Measurements from ENCODE around the gene OLFML2A.
A peak's percentile ranks its signal among the peaks of the same experiment; 100 is the strongest.
"Not testable (repeated sequence)": the region's sequence is repeated elsewhere in the genome, so short reads cannot be mapped to it uniquely, and the experiment has no call there.

Gene OLFML2A

DNA sequence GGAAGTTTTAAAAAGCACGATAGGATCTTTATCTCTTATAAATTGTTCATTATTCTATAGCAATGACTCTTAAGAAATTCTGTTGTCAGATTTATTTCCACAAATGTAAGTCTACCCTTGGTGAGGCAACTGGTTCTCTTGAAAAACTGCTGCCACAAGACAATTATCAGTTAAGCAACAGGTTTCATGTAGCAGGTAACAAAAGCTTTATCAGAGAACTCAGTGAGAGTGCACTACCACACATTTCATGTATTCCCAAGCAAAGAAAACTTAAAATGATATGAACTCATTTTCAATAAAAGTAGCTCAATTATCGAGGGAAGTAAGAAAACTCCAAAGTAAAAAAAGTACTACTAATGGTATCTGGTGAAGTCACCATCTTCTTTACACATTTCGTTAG, 15.2 kb upstream of the OLFML2A start:
- no peak for DNase-seq

DNA sequence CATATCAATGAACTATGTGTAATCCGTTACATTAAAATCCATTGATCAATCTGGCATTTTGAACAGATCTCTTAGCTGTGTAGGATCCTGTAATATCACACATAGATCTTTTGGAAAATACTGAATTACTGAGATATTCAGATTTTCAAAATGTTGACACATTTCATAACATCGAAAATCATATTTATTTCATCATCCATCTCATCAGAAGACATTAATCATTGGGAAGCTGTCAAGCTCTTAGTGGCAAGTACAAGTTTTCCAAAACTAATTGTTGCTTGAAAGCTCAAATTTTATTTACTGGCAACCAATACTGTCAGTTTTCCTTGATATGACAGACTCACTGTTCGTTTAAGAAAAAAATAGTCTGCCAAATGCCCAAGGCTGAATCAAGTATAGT, 14.3 kb upstream of the OLFML2A start:
- no peak for DNase-seq

DNA sequence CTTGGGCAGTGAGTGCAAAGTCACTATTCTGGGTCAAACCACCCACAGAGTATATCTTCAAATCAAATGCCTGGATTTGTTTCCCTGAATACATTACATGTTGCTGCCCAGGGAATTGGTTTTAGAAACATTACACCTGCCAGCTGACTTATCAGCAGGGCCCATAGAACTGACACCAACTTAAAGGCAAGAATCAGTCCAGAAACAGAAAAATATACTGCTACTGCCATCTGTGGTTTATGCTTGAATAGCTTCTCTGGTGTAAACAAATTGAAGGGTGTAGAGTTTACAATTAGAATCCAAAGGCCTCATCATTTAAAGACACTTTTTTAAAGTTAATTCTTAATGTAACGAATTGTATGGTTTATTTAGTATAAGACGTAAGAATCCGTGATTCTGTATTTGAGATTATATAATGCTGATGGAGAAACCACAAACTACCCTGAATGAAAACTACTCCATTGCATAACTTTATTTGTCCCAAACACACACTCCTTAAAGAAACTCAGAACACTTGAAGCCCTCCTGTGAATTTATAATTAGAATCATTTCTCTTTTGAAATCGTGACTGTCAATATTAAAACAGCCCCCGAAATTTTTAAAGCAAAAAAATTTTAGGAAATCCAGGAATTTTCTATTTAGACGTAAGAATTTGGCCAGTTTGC, 12.0 kb upstream of the OLFML2A start:
- DNase-seq: peak; percentile 37

DNA sequence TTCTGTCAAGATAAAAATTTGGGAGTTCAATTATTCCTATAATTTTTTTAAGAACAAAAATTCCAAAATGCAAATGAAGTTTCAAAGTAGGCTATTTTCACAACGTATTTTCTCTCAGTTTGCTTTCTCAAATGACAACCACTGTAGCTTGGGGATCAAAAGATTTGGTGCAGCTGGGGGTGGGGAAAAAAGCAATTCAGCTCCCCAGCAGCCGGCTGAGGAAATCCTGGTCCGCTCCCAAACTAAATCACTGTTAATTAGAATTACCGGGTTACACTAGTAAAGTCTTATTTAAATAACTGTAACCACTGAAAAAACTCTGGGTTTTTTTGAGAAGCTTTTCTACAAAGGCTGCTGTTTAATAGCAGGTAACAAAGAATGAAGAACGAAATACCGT, 11.5 kb upstream of the OLFML2A start:
- no peak for DNase-seq

DNA sequence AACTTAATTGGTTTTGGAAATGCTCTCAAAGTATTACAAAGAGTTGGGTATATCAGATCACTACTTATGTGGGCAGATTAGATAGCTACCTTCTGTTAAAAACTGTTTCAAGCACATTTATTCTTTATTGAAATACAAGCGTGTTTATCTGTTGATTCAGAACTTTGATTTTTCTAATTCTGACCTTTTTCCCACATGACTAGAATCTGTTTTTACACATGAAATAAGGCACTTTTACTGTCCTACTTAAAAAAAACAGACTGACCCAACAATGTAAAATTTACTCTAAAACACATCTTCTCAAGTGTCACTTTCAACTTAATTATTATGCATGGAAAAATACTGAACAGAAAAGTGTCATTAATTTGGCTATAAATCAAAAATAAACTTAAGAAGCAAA, 10.6 kb upstream of the OLFML2A start:
- no peak for DNase-seq

DNA sequence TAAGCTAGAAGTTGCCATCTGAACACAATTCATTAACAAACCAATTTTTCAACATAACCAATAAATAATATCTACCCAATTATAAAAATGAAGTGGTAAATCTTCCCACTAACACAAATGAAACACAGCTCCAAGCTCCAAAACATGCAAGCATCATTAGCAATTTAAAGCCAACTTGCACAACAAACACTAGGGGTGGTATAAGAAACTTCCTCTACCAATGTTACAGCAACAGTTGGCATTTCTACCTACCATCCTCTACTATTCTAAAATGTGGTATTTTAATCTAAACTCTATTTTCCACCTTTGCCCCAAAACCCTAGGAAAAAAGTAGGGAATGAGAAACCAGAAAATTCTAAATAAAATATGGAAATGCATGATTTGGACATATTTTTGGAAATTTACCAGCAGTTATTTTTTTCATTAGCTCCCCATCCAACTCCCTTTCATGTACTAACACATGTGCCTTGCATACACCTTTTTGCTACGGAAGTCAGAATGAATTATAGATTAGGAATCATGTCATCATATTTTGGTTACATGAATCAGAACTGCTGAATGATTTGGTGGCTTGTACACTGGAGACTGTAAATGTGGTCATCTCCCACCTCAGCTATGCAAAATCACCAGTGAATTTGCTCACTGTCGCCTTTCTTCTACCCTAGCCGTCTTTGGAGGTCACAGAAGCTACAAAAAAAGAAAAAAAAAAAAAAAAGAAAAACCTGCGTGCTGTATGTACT, 9.9 kb upstream of the OLFML2A start:
- DNase-seq: no peak

DNA sequence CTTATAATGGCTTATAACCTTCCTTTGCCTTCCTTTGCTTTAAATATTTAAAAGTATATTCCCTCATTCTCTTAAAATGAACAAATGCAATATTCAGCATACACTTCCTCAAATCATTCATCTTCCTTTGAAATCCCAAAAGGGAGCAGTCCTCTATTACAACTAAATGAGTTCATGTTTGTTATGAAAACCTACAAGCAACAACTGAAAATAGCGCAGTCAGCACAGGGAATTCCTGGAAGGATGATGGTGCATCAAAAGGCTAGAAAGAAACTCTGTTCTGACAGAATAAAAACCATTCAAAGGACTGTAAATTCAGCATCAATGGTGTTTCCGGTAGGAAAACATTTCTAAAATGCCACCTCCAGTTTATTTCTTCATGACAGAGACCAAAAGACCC, 9.1 kb upstream of the OLFML2A start:
- DNase-seq: no peak

DNA sequence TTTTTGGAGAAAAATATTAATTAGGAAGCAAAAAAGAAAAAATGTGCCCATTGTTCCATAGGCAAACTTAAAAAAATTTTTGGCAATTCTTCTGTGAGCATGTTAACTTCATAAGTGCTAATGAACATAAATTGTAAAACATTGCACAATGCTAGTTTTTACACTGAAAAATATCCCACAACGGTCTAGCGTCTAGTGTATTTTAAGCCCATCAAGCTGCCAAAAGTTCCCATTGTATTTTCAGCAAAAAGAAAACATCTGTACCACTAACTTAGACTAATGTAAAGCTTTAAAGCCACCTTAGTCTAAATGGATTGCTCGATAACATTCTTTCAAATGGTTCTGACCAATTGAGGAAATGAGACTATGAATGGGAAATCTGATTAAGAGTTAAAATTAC, 8.6 kb upstream of the OLFML2A start:
- DNase-seq: no peak

DNA sequence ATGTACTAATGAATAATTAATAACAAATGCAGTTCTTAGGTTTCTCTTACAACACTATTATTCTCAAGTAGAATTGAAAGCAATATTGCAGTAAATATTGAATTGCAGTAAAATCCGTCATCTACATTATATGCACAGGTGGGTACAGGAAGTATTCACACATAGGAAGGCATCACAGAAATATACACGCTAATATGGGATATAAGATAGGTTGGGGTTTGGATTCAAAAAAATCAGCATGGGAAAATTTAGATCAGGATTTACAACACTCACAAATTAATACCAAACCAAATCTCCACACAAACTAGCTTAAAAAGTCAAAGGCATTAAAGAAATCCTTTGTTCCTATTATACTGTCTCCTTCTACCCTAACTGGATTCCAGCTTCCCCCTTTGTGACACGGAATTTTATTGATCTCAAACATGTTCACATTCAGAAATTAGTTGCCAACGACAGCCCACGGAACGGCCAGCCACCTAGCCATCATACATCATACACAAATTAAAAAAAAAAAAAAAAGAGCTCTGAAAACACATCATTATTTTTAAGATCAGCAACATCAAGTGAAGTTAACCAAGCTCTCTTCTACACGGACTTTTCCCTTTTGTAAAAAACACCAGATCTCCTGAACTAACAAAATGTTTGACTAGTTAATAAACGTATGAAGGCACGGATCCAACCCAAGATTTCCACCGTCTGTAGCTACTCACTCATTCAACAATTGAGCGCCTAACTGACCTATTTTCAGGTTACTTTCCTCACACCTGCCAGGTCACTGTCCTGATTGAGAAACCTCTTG, 8.0 kb upstream of the OLFML2A start:
- DNase-seq: peak; percentile 29

DNA sequence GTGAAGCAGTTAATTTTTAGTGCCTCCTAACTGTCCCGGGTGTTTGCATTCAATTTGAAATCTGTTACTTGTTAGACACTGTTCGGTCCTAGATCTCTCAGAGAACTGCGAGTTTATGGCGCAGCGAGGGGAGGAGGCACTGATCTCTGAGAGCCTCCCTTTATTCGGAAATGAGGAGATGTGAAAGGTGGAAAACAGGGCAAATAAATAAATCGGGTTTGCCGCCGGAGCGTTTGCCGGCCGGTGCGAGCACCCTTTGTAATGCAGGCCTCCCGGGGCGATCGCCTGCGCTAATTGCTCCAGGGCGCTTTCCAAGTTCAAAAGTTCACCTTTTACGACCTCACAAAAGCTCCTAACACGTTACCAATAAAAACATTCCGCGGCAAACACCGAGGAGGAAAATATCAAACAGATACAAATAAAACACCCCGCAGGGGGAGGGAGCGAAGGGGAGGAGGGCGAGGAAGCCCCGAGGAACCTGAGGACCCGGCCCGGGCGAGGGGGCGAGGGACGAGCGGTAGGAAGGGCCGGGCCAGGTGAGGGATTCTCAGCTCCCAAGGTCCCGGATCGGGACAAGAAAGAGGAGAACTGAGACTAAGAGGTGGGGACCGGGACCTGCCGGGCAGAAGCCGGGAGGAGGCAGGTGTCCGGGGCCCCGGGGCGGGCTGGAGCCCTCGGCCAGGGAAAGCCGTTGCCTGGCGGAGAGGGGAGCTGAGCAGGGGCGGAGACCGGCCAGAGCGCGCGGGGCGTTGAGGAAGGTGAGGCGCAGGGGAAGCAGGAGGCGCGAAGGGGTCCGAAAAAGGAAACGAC, 7.2 kb upstream of the OLFML2A start:
- DNase-seq: peak; percentile 29

DNA sequence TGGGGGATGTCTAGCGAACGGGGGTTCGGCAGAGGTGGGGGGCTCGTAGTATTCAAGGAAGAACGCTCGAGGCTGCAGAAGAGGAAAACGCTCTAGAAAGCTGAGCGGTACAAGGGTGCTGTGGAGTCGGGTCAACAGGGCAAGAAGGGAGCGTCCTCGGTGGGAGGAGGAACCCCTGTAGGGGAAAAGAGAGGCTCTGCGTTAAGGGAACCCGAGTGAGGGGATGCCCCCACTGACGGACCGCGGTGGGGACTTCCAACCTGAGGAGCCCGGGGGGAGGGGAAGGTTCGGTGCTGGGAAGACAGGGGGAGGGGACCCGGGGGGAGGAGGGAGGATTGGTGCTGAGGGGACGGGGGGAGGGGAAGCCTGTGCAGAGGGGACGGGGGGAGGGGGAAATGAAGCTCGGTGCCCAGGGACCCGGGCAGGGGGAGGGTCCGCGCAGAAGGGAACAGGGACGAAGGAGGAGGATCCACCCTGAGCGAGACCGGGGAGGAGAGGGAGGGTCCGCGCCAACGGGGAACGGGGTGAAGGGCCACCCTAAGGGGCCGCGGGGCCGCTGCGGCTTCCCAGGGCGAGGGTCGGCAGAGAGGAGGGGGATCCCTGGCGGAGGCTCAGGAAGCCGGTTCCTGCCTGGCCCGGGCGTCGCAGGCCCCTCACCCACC, 6.4 kb upstream of the OLFML2A start:
- no peak for DNase-seq

DNA sequence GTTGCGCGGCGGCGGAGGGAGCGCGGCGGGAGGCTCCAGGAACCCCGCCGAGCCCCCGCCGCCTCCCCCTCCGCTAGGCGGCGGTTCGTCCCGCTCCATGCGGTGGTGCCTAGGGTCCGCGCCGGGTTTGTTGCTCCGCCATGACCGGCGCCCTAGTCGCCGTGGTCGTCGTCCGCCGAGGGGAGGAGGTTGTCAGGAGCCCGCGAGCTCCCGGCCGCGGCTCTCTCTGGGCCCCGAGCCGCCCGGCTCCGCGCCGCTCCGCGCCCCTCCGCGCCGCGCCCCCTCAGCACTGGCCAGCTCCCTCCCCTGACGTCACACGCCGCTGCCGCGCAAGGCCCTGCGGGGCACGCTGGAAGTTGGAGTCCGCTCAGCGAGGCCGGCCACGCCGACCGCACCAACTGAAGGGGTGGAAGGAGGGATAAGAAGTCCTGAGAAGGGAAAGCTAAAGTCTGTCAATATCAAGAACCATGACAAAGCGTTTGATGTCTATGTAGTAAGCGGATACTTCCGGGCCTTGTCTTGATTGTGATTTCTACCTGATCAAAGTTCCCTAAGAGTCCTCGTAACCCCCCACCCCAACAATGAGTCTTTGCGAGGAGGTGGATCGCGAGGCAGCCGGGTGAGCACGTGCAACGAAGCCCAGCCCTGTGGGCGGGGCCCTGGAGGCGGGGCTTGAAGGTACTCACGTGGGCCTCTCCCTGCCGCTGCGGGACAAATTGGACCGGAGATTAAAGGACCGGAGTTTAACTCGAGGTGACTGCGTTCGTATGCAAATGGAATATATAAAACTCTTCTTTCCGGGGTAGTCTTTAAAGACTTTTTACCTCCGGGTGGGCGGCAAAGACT, 5.7 kb upstream of the OLFML2A start, which contains the start of gene NR6A1:
TSS of gene NR6A1 (minus strand) at position 291 of the 846 bp plus-strand sequence.
- peak; percentile 92 for DNase-seq

DNA sequence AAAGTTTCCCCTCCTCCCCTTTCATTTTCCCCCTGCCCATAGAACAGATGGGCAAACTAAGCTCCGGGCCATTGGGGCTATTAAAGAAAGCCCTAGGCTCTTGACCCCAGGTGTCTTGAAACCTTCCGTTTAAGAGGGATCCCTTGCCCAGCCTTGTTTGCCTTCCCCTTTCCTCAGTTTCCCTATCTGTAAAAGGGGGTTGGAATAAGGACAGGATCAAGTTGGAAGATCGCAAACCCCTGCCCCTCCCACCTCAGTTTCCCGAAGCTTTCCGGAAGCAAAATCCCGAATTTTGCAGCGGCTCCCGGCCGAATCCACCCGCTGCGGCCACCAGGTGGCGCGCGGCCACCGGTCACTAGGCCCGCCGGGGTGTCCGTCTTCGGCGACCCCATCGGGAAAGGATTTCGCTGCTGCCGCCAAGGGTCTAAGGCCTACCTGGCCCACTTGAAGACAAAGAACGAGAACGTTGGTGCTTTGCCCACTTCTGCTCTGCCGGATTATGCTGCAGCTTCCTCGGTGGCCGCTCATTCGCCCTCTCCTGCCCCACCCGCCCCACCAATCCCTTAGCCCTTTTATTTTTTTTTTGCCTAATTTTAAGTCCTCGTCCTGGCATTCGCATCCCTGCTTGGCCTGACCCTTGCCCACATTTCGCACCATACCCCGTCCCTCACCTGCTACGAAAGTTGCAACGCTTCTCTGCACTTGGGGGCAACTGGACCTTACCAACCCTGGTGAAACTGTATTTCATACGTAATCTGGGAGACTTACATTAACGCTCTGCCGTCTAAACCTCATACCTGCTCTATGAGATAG, 4.9 kb upstream of the OLFML2A start:
- DNase-seq: peak; percentile 60

DNA sequence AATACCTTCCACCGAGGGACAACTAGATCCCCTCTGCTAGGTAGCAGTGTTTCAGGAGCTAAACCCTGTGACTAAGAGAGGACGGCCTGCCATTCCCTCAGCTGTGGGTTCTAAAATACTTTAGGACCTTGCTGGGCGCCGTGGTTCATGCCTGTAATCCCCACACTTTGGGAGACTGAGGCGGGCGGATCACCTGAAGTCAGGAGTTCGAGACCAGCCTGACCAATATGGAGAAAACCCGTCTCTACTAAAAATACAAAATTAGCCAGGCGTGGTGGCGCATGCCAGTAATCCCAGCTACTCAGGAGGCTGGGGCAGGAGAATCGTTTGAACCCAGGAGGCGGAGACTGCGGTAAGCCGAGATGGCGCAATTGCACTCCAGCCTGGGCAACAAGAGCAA, 4.1 kb upstream of the OLFML2A start:
- DNase-seq: not testable (repeated sequence)

DNA sequence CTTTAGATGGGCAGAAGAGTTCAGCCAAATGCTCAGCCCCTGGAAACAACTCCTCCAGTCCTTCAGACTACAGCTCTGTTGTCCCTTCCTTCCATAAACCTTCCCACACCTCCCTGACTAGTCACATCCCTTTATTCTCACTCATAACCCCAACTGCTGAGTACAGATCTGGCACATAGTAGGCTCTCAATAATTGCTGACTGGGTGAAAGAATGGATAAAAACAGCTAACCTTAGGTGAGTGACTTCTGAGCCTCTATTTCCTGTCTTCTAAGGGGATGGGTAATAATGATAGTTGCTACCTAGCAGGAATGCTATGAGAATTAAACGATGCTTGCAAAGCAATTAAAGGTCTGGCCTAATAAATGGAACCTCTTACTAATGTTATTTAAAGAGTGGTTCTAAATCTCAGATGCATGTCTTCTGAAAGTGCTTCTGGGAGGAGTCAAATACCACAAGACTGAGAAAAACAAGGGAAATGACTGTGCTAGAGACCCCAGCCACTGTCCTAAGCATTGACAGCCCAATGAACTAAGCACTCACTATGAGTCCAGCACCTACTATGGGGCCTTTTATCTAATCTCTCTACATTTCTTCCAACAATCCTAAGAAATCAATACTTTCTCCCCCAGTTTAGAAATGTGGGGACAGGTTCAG, 3.3 kb upstream of the OLFML2A start:
- DNase-seq: no peak

DNA sequence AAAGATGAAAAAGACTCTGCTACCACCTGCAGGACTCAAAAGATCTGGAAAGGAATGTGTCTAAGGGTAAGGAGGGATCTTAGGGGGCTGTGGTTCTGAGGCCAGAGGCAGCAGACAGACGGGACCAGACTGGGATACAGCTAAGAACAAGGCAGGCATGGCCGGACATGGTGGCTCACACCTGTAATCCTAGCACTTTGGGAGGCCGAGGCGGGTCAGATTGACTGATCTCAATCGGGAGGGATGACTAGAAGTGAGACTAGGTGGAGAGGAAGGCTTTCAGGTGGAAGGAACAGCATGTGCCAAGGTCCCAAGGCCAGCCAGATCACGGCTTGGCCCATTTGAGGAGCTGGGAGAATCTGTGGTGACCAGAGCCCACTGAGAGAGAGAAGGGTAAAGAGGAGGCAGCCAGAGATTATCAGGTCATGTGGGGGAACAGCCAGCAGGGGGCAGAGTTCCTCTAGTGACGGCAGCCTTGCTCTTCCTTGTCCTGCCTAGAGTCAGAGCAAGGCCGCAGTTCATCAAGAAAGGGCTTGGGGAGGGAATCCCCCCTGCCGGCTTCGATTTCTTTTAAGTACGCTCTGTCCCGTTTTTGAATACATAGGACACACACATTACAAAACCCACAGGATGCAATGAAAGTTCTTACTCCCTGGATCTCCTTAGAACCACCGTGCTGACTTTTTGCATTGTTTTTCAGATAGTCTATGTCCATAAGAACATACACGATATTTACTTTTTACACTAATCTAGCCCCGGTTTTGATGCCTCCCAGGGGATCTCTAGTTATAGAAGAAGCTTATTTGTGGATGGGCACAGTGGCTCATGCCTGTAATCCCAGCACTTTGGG, 2.6 kb upstream of the OLFML2A start:
- DNase-seq: peak; percentile 47

DNA sequence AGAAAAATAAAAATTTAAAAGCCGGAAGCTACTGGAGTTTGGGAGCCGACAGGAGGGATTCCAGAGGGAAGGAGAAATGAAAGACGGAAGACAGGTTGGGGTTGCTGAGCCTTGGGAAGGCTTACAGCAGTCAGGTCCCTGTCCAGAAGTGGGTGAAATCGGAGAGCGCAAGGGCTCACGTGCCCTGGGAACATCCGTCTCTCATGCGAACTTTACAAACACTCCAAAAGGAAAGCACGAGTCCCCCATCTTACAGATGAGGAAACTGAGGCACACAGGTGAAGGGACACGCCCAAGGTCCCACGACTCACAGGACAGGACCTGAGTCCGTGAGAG, 347 bp upstream of the OLFML2A start:
- no peak for DNase-seq

DNA sequence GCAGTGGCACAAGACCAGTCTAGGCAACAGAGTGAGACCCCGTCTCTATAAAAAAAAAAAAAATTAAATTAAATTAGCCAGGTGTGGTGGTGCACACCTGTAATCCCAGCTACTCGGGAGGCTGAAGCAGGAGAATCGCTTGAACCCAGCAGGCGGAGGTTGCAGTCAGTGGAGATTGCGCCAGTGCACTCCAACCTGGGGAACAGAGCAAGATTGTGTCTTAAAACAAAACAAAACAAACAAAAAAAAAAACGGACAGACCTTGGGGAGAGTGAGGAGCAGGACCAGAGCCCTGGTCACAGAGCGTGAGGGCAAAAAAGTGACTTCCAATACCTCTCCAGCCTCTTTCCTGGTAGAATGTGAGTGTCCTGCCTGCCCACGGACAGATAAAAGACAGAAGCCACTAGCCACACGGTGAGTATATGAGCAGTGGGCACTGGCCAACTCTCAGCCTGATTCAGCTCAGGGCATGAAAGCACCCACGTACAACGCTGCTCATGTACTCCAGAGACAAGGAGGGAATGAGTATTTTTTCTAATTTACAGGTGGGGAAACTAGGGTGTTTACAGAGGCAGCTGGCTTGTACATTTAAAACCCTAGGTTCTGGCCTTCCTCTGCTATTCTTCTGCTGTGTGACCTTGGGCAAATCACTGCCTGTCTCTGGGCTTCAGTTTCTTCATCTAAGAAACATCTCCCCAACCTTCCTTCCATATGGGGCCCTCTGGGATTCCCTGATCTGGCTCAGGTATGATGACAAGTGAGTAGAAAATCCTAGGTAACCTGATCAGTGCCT, 1.8 kb downstream of the OLFML2A start:
- no peak for DNase-seq
